WTC11 (cell line): ENCODE measurements around the gene BLOC1S4. TPM values are rescaled to one million over a fixed set of nuclear protein-coding genes. Genes with fewer than 3 reads are reported as not detected.
A peak's percentile ranks its signal among the peaks of the same experiment; 100 is the strongest.

Source experiments
- ATAC-seq: fragments of 200-7000 bp; cut with Tn5 transposase; 2 replicates; pipeline ENCODE4 v1.10.0; 2021; ENCODE audit warnings: mild to moderate bottlenecking, moderate library complexity
- CTCF ChIA-PET: fragments of 300-600 bp; sonication (Branson Sonifier 250); formaldehyde crosslinking; loops from one replicate; lab custom pipeline; 2021; ENCODE audit warnings: antibody characterized with exemption; lab: Charles Lee
- POLR2A ChIA-PET: fragments of 350-600 bp; sonication (Branson Sonifier 250); formaldehyde crosslinking; loops from one replicate; lab custom pipeline; 2021; ENCODE audit warnings: antibody characterized with exemption; lab: Charles Lee
- DNase-seq: peaks from one replicate; pipeline ENCODE4 v3.0.0; 2021; ENCODE audit warnings: low spot score
- H3K27ac Mint-ChIP-seq: 2 replicates; pipeline ENCODE4 v1.8.0; 2021; ENCODE audit warnings: mixed read lengths
- H3K27me3 Mint-ChIP-seq: 2 replicates; pipeline ENCODE4 v1.8.0; 2021; ENCODE audit warnings: low read depth, mild to moderate bottlenecking, moderate library complexity, mixed read lengths
- H3K36me3 Mint-ChIP-seq: 2 replicates; pipeline ENCODE4 v1.8.0; 2021; ENCODE audit warnings: mixed read lengths
- H3K4me1 Mint-ChIP-seq: 2 replicates; pipeline ENCODE4 v1.8.0; 2022; ENCODE audit warnings: mixed read lengths
- H3K4me3 Mint-ChIP-seq: 2 replicates; pipeline ENCODE4 v1.8.0; 2021; ENCODE audit warnings: mild to moderate bottlenecking, moderate library complexity, mixed read lengths
- H3K9me3 Mint-ChIP-seq: 2 replicates; pipeline ENCODE4 v1.8.0; 2021; ENCODE audit warnings: mixed read lengths
- CBFB ChIP-seq: sonication (generic); formaldehyde crosslinking; IDR thresholded peaks from 2 replicates; pipeline ENCODE4 v1.8.1; 2022; ENCODE audit warnings: mild to moderate bottlenecking, low read depth, missing genetic modification reagents
- CREB1 ChIP-seq: sonication (generic); formaldehyde crosslinking; IDR thresholded peaks from 2 replicates; pipeline ENCODE4 v1.8.0; 2023; ENCODE audit warnings: mild to moderate bottlenecking, missing genetic modification reagents
- IRF2 ChIP-seq: sonication (generic); formaldehyde crosslinking; IDR thresholded peaks from 2 replicates; pipeline ENCODE4 v1.8.0; 2022; ENCODE audit warnings: low read depth, missing genetic modification reagents, borderline replicate concordance
- KAT7 ChIP-seq: sonication (generic); formaldehyde crosslinking; IDR thresholded peaks from 2 replicates; pipeline ENCODE4 v1.8.1; 2023; ENCODE audit warnings: missing genetic modification reagents, mild to moderate bottlenecking, borderline replicate concordance
- MYBL2 ChIP-seq: sonication (generic); formaldehyde crosslinking; IDR thresholded peaks from 2 replicates; pipeline ENCODE4 v1.8.1; 2023; ENCODE audit warnings: mild to moderate bottlenecking, moderate library complexity, missing genetic modification reagents
- NFE2L1 ChIP-seq: sonication (generic); formaldehyde crosslinking; IDR thresholded peaks from 2 replicates; pipeline ENCODE4 v1.8.1; 2023; ENCODE audit warnings: missing genetic modification reagents
- NR3C1 ChIP-seq: sonication (generic); formaldehyde crosslinking; conservative IDR thresholded peaks from 2 replicates; pipeline ENCODE4 v1.8.1; 2023; ENCODE audit warnings: low read depth, mild to moderate bottlenecking, missing genetic modification reagents
- SMAD3 ChIP-seq: sonication (generic); formaldehyde crosslinking; IDR thresholded peaks from 2 replicates; pipeline ENCODE4 v1.8.0; 2022; ENCODE audit warnings: missing genetic modification reagents, mild to moderate bottlenecking, borderline replicate concordance
- SOX15 ChIP-seq: fragments of 250-450 bp; sonication (Bioruptor Pico); IDR thresholded peaks from 2 replicates; pipeline ENCODE4 v1.9.0; 2021; ENCODE audit warnings: mild to moderate bottlenecking
- SP1 ChIP-seq: sonication (generic); formaldehyde crosslinking; conservative IDR thresholded peaks from 2 replicates; pipeline ENCODE4 v1.8.1; 2022; ENCODE audit warnings: missing genetic modification reagents
- TCF7 ChIP-seq: sonication (generic); formaldehyde crosslinking; IDR thresholded peaks from 2 replicates; pipeline ENCODE4 v1.8.0; 2022; ENCODE audit warnings: mild to moderate bottlenecking, low read depth, missing genetic modification reagents, moderate library complexity
- TEAD4 ChIP-seq: sonication (generic); formaldehyde crosslinking; IDR thresholded peaks from 2 replicates; pipeline ENCODE4 v1.8.0; 2022; ENCODE audit warnings: mild to moderate bottlenecking, missing genetic modification reagents
- total RNA-seq: library from RNA; stranded (reverse); gene quantifications from 3 replicates; pipeline ENCODE4 v1.2.3, GENCODE V29; 2021
- TF ChIP-seq, protein P1 (sequence below): sonication (generic); formaldehyde crosslinking; IDR thresholded peaks from 2 replicates; pipeline ENCODE4 v1.8.0; 2023; ENCODE audit warnings: mild to moderate bottlenecking, missing genetic modification reagents
- TF ChIP-seq, protein P2 (sequence below): sonication (generic); formaldehyde crosslinking; IDR thresholded peaks from 2 replicates; pipeline ENCODE4 v1.8.0; 2022; ENCODE audit warnings: missing genetic modification reagents
- TF ChIP-seq, protein P3 (sequence below): sonication (generic); formaldehyde crosslinking; IDR thresholded peaks from 2 replicates; pipeline ENCODE4 v1.8.1; 2023; ENCODE audit warnings: mild to moderate bottlenecking, moderate library complexity, missing genetic modification reagents
- TF ChIP-seq, protein P4 (sequence below): sonication (generic); formaldehyde crosslinking; IDR thresholded peaks from 2 replicates; pipeline ENCODE4 v1.8.1; 2022; ENCODE audit warnings: mild to moderate bottlenecking, missing genetic modification reagents, moderate library complexity, borderline replicate concordance
- TF ChIP-seq, protein P5 (sequence below): sonication (generic); formaldehyde crosslinking; IDR thresholded peaks from 2 replicates; pipeline ENCODE4 v1.8.1; 2023; ENCODE audit warnings: mild to moderate bottlenecking, missing genetic modification reagents, moderate library complexity

Gene BLOC1S4
- total RNA-seq, 1 experiment from 2014 or later: 21.4 TPM

DNA sequence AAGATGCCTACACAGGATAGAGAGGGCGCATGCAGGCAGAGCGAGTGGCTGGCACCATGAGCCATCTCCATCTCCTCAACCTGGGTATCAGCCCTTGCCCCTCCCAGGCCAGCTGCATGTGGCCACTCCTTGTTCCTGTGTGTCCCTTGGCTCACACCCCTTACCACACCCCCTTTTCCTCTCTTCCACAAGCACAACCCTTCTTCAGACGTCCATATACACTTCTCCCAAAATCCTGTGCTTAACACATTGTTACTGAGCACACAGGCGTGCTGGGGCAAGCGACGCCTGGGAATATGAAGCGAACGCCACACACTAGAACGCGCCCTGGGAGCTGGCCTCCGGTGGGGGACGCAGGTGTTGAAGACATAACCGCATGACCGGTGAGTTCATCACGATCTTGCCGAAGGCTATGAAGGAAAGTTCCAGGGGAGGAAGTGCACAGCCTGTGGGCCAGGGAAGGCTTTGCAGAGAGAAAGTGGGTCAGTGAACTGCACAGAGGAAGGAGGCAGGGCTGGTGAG lies 47.4 kb downstream of the BLOC1S4 start:
- no peak for DNase-seq
- CTCF ChIA-PET: no interaction called here

DNA sequence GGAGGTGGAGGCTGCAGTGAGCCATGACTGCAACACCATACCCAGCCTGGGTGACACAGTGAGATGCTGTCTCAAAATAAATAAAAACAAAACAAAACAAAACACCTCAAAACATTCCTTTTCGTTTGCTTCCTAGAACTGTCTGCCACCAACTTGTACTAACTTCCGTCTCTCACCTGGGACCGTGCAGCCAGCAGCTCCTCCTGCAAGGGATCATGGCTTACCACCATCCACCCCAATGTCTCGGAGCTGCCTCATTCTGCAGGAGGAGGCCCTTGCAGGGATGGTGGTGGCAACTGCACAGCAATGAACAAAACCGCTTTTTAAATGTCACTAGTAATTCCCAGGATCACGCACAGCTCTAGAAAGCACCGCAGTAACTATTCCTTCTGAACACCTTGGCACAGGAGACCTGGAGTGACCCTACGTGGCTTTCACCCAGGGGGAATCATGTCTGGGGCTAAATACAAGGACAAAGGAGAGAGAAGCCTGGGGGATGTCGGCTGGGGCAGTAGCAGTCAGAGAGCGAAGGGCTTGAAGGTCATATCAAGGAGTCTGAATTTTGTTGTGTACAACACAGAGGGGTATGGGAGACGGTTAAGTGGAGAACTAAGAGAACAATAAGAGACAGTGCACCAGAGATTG lies 49.1 kb downstream of the BLOC1S4 start:
- no peak overlapping the region for H3K27ac Mint-ChIP-seq
- no peak for DNase-seq
- H3K27me3 Mint-ChIP-seq: no peaks in the 10 kb centered on the region; the same call in 1 of the 2 replicates
- TF ChIP-seq KAT7 (CRISPR knock-in tag): no peak
- no peak for TF ChIP-seq TCF7
- TF ChIP-seq MYBL2 (CRISPR knock-in tag): no peak
- no peak for TF ChIP-seq CBFB (CRISPR knock-in tag)
- no peak for TF ChIP-seq SP1 (CRISPR knock-in tag)
- no peak for TF ChIP-seq CREB1 (CRISPR knock-in tag)
- TF ChIP-seq TEAD4 (CRISPR knock-in tag): no peak
- TF ChIP-seq NR3C1 (CRISPR knock-in tag): no peak
- no peak for TF ChIP-seq SMAD3 (CRISPR knock-in tag)
- TF ChIP-seq, protein P1, sequence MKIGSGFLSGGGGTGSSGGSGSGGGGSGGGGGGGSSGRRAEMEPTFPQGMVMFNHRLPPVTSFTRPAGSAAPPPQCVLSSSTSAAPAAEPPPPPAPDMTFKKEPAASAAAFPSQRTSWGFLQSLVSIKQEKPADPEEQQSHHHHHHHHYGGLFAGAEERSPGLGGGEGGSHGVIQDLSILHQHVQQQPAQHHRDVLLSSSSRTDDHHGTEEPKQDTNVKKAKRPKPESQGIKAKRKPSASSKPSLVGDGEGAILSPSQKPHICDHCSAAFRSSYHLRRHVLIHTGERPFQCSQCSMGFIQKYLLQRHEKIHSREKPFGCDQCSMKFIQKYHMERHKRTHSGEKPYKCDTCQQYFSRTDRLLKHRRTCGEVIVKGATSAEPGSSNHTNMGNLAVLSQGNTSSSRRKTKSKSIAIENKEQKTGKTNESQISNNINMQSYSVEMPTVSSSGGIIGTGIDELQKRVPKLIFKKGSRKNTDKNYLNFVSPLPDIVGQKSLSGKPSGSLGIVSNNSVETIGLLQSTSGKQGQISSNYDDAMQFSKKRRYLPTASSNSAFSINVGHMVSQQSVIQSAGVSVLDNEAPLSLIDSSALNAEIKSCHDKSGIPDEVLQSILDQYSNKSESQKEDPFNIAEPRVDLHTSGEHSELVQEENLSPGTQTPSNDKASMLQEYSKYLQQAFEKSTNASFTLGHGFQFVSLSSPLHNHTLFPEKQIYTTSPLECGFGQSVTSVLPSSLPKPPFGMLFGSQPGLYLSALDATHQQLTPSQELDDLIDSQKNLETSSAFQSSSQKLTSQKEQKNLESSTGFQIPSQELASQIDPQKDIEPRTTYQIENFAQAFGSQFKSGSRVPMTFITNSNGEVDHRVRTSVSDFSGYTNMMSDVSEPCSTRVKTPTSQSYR: no peak
- no peak for TF ChIP-seq SOX15
- TF ChIP-seq, protein P2, sequence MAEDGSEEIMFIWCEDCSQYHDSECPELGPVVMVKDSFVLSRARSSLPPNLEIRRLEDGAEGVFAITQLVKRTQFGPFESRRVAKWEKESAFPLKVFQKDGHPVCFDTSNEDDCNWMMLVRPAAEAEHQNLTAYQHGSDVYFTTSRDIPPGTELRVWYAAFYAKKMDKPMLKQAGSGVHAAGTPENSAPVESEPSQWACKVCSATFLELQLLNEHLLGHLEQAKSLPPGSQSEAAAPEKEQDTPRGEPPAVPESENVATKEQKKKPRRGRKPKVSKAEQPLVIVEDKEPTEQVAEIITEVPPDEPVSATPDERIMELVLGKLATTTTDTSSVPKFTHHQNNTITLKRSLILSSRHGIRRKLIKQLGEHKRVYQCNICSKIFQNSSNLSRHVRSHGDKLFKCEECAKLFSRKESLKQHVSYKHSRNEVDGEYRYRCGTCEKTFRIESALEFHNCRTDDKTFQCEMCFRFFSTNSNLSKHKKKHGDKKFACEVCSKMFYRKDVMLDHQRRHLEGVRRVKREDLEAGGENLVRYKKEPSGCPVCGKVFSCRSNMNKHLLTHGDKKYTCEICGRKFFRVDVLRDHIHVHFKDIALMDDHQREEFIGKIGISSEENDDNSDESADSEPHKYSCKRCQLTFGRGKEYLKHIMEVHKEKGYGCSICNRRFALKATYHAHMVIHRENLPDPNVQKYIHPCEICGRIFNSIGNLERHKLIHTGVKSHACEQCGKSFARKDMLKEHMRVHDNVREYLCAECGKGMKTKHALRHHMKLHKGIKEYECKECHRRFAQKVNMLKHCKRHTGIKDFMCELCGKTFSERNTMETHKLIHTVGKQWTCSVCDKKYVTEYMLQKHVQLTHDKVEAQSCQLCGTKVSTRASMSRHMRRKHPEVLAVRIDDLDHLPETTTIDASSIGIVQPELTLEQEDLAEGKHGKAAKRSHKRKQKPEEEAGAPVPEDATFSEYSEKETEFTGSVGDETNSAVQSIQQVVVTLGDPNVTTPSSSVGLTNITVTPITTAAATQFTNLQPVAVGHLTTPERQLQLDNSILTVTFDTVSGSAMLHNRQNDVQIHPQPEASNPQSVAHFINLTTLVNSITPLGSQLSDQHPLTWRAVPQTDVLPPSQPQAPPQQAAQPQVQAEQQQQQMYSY (CRISPR knock-in tag): no peak
- TF ChIP-seq, protein P3, sequence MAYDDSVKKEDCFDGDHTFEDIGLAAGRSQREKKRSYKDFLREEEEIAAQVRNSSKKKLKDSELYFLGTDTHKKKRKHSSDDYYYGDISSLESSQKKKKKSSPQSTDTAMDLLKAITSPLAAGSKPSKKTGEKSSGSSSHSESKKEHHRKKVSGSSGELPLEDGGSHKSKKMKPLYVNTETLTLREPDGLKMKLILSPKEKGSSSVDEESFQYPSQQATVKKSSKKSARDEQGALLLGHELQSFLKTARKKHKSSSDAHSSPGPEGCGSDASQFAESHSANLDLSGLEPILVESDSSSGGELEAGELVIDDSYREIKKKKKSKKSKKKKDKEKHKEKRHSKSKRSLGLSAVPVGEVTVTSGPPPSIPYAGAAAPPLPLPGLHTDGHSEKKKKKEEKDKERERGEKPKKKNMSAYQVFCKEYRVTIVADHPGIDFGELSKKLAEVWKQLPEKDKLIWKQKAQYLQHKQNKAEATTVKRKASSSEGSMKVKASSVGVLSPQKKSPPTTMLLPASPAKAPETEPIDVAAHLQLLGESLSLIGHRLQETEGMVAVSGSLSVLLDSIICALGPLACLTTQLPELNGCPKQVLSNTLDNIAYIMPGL (CRISPR knock-in tag): no peak
- TF ChIP-seq, protein P4, sequence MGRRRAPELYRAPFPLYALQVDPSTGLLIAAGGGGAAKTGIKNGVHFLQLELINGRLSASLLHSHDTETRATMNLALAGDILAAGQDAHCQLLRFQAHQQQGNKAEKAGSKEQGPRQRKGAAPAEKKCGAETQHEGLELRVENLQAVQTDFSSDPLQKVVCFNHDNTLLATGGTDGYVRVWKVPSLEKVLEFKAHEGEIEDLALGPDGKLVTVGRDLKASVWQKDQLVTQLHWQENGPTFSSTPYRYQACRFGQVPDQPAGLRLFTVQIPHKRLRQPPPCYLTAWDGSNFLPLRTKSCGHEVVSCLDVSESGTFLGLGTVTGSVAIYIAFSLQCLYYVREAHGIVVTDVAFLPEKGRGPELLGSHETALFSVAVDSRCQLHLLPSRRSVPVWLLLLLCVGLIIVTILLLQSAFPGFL: no peak
- TF ChIP-seq, protein P5, sequence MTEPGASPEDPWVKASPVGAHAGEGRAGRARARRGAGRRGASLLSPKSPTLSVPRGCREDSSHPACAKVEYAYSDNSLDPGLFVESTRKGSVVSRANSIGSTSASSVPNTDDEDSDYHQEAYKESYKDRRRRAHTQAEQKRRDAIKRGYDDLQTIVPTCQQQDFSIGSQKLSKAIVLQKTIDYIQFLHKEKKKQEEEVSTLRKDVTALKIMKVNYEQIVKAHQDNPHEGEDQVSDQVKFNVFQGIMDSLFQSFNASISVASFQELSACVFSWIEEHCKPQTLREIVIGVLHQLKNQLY: no peak
- TF ChIP-seq, all 79 proteins: peak for 0
- ChIA-PET POLR2A (no interaction called here), CTCF (no interaction called here)
- H3K4me3 Mint-ChIP-seq: no peak overlapping the region
- H3K4me1 Mint-ChIP-seq: peaks cover 3% of the 10 kb centered on the region; the same call in 1 of the 2 replicates
- no peaks in the 10 kb centered on the region for H3K9me3 Mint-ChIP-seq
- ATAC-seq: no peak
- H3K36me3 Mint-ChIP-seq: no peaks in the 10 kb centered on the region

More for the DNA sequence above, 47.4 kb downstream of the BLOC1S4 start:
- no peaks in the 10 kb centered on the region for H3K36me3 Mint-ChIP-seq
- H3K4me3 Mint-ChIP-seq: no peak overlapping the region
- POLR2A ChIA-PET: interaction anchor here (0.6 kb wide), 2 partner anchors 96 to 189 kb away, joined by 3 read pairs; no protein-coding TSS in a partner anchor
- no peaks in the 10 kb centered on the region for H3K9me3 Mint-ChIP-seq
- H3K27me3 Mint-ChIP-seq: no peaks in the 10 kb centered on the region; the same call in 1 of the 2 replicates
- TF ChIP-seq TCF7 (no peak), NFE2L1 (CRISPR knock-in tag) (no peak), IRF2 (CRISPR knock-in tag) (no peak)
- H3K27ac Mint-ChIP-seq: no peak overlapping the region; the same call in 1 of the 2 replicates
- H3K4me1 Mint-ChIP-seq: peaks cover 3% of the 10 kb centered on the region; the same call in 1 of the 2 replicates
- ATAC-seq: peak; percentile 55
